Tibial artery (tissue), 4 donors: ENCODE results near the gene XYLT2.

ENCODE experiments used
- DNase-seq, 2 donors: peaks; one replicate each; pipeline ENCODE4 v3.0.0-alpha.2; 2019
- H3K27ac ChIP-seq, 2 donors: fragments of 200-600 bp; sonication (generic) in 1 of 2; 1 replicate in 1 of 2; 2 replicates in 1 of 2; pipeline ENCODE4 v1.5.1; 2018 to 2019; ENCODE audit warnings: mild to moderate bottlenecking in 1 of 2
- H3K27me3 ChIP-seq, 2 donors: fragments of 200-600 bp; sonication (generic) in 1 of 2; one replicate each; pipeline versions ENCODE4 v1.5.1 to v1.6.0; 2016 to 2019
- H3K36me3 ChIP-seq, 3 donors: fragments of 200-600 bp; sonication (generic) in 2 of 3; one replicate each; pipeline ENCODE4 v1.5.1; 2016 to 2019; ENCODE audit warnings: mild to moderate bottlenecking in 2 of 3
- H3K4me1 ChIP-seq, 4 donors: fragments of 200-600 bp; sonication (generic) in 2 of 4; 1 replicate in 3 of 4; 2 replicates in 1 of 4; pipeline ENCODE4 v1.5.1; 2016 to 2019
- H3K4me3 ChIP-seq, 2 donors: fragments of 200-600 bp; sonication (generic) in 1 of 2; 1 replicate in 1 of 2; 2 replicates in 1 of 2; pipeline ENCODE4 v1.5.1; 2018 to 2019; ENCODE audit warnings: mild to moderate bottlenecking in 2 of 2
- H3K9me3 ChIP-seq, 3 donors: fragments of 200-600 bp; sonication (generic) in 1 of 3; one replicate each; pipeline ENCODE4 v1.5.1; 2016 to 2019
- CTCF ChIP-seq, 2 experiments: fragments of 200-600 bp in 1 of 2; fragments of 450-650 bp in 1 of 2; IDR thresholded peaks; one replicate each; pipeline ENCODE4 v1.5.1; 2017 to 2019; ENCODE audit warnings: antibody characterized with exemption in 2 of 2, mild to moderate bottlenecking in 1 of 2, moderate library complexity in 1 of 2
- intact Hi-C: fragments of 100-400 bp; cut with DNase I; formaldehyde crosslinking; loops from one replicate; pipeline ENCODE4 v1.15.0; 2023; ENCODE audit warnings: low total_unique reads

The XYLT2 gene

GRCh38 chr17:50355701-50356341, 9.9 kb downstream of the XYLT2 start:
- TF ChIP-seq CTCF (IDR thresholded peaks at IDR 0.05), result no peak
- no peaks in the 10 kb centered on the region for H3K27me3 ChIP-seq
- H3K27ac ChIP-seq, result no peak overlapping the region
- no peaks in the 10 kb centered on the region for H3K9me3 ChIP-seq
- H3K36me3 ChIP-seq, result peaks cover 29 to 77% (median 65%) of the 10 kb centered on the region in 3 donors
- DNase-seq, result no peak
- H3K4me3 ChIP-seq, result no peak overlapping the region
- H3K4me1 ChIP-seq, result peaks cover 0 to 5% (median 0%) of the 10 kb centered on the region in 4 donors
- intact Hi-C loops, result no loop called here

DNA sequence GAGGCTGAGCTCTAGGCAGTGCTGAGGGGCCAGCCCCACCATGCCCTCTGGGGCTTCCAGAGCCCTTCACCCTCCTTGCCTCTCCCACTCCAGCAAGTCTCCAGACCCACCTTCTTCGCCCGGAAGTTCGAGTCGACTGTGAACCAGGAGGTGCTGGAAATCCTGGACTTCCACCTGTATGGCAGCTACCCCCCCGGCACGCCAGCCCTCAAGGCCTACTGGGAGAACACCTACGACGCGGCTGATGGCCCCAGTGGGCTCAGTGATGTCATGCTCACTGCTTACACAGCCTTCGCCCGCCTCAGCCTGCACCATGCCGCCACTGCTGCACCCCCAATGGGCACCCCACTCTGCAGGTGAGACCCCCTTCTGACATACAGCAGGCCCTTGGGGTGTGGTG, 10.5 kb downstream of the XYLT2 start:
- H3K27me3 ChIP-seq, result no peaks in the 10 kb centered on the region
- H3K4me3 ChIP-seq, result no peak overlapping the region
- no peaks in the 10 kb centered on the region for H3K9me3 ChIP-seq
- peaks cover 0 to 5% (median 0%) of the 10 kb centered on the region in 4 donors for H3K4me1 ChIP-seq
- DNase-seq, result no peak
- TF ChIP-seq CTCF (IDR thresholded peaks at IDR 0.05), result no peak
- peaks cover 29 to 83% (median 65%) of the 10 kb centered on the region in 3 donors for H3K36me3 ChIP-seq
- intact Hi-C loops, result no loop called here
- no peak overlapping the region for H3K27ac ChIP-seq

- no peak overlapping the region for H3K4me3 ChIP-seq
- H3K27me3 ChIP-seq, result no peaks in the 10 kb centered on the region
- DNase-seq, result peak in 1 of 2 donors; percentile 51
- no peaks in the 10 kb centered on the region for H3K9me3 ChIP-seq
- peaks cover 29 to 84% (median 65%) of the 10 kb centered on the region in 3 donors for H3K36me3 ChIP-seq
- H3K27ac ChIP-seq, result no peak overlapping the region
- intact Hi-C loops, result no loop called here
- no peak for TF ChIP-seq CTCF (IDR thresholded peaks at IDR 0.05)
- H3K4me1 ChIP-seq, result peaks cover 0 to 3% (median 0%) of the 10 kb centered on the region in 4 donors
Observed at GRCh38 chr17:50356892-50357510, 11.1 kb downstream of the XYLT2 start.

DNA sequence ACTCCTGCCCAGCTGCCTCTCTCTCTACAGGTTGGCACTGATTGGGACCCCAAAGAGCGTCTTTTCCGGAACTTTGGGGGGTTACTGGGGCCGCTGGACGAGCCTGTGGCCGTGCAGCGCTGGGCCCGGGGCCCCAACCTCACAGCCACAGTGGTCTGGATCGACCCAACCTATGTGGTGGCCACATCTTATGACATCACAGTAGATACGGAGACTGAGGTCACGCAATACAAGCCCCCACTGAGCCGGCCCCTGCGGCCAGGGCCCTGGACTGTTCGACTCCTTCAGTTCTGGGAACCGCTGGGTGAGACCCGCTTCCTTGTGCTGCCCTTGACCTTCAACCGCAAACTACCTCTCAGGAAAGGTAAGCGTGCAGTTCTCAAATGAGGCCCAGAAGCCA, 12.3 kb downstream of the XYLT2 start:
- H3K4me3 ChIP-seq, result no peak overlapping the region
- no peaks in the 10 kb centered on the region for H3K27me3 ChIP-seq
- no peak for DNase-seq
- peaks cover 29 to 84% (median 65%) of the 10 kb centered on the region in 3 donors for H3K36me3 ChIP-seq
- peaks cover 0 to 8% (median 3%) of the 10 kb centered on the region in 4 donors for H3K4me1 ChIP-seq
- no peak overlapping the region for H3K27ac ChIP-seq
- intact Hi-C loops, result no loop called here
- no peak for TF ChIP-seq CTCF (IDR thresholded peaks at IDR 0.05)
- no peaks in the 10 kb centered on the region for H3K9me3 ChIP-seq

GRCh38 chr17:50359005-50359699, 13.2 kb downstream of the XYLT2 start:
- intact Hi-C loops, result no loop called here
- H3K36me3 ChIP-seq, result peaks cover 29 to 74% (median 57%) of the 10 kb centered on the region in 3 donors
- peak in 1 of 2 donors; percentile 45 for DNase-seq
- H3K4me3 ChIP-seq, result no peak overlapping the region
- TF ChIP-seq CTCF (IDR thresholded peaks at IDR 0.05), result no peak
- H3K9me3 ChIP-seq, result no peaks in the 10 kb centered on the region
- H3K27ac ChIP-seq, result no peak overlapping the region
- H3K4me1 ChIP-seq, result peaks cover 0 to 8% (median 3%) of the 10 kb centered on the region in 4 donors
- H3K27me3 ChIP-seq, result no peaks in the 10 kb centered on the region
